ENCODE measurements around the gene OOEP. TPM values are rescaled to one million over a fixed set of nuclear protein-coding genes. Genes with fewer than 3 reads are reported as not detected.
"Not testable (repeated sequence)": the region's sequence is repeated elsewhere in the genome, so short reads cannot be mapped to it uniquely, and the experiment has no call there.

Gene OOEP
- total and polyA plus RNA-seq, 4 donors, result 0.11 TPM; not detected in 3

GRCh38 chr6:73391675-73392074 is 22.0 kb upstream of the OOEP start:
- H3K9me3 ChIP-seq (ENCODE audit: control insufficient read depth, insufficient read depth, low read length), result no peaks in the 10 kb centered on the region
- DNase-seq (ENCODE audit: low read depth in 4 of 6, low spot score in 6 of 6), result no peak
- no peaks in the 10 kb centered on the region for H3K36me3 ChIP-seq (ENCODE audit: control insufficient read depth, insufficient read depth, low read length)
- H3K4me1 ChIP-seq (ENCODE audit: control insufficient read depth, insufficient read depth, low read length), result peaks cover 14% of the 10 kb centered on the region
- no peak overlapping the region for H3K4me3 ChIP-seq (ENCODE audit: low read depth, low read length)
- no peak overlapping the region for H3K27ac ChIP-seq (ENCODE audit: low read depth, low read length)
- no CpG with 5 or more reads among the region's 2 CpGs for WGBS (ENCODE audit: insufficient coverage)
- peaks cover 3% of the 10 kb centered on the region for H3K27me3 ChIP-seq (ENCODE audit: control insufficient read depth, insufficient read depth, low read length)

GRCh38 chr6:73389854-73390253 is 20.2 kb upstream of the OOEP start:
- H3K27ac ChIP-seq (ENCODE audit: low read depth, low read length), result no peak overlapping the region
- WGBS (ENCODE audit: insufficient coverage), result 96% methylated on average over 7 of the region's 10 CpGs
- no peaks in the 10 kb centered on the region for H3K36me3 ChIP-seq (ENCODE audit: control insufficient read depth, insufficient read depth, low read length)

GRCh38 chr6:73388800-73389512 is 19.3 kb upstream of the OOEP start:
- Histone ChIP-seq H3K27ac (ENCODE audit: low read depth, low read length) (no peak overlapping the region), H3K36me3 (ENCODE audit: control insufficient read depth, insufficient read depth, low read length) (no peaks in the 10 kb centered on the region), H3K4me1 (ENCODE audit: control insufficient read depth, insufficient read depth, low read length) (peaks cover 9% of the 10 kb centered on the region), H3K4me3 (ENCODE audit: low read depth, low read length) (peak overlapping the region; percentile 56), H3K9me3 (ENCODE audit: control insufficient read depth, insufficient read depth, low read length) (no peaks in the 10 kb centered on the region), H3K27me3 (ENCODE audit: control insufficient read depth, insufficient read depth, low read length) (peaks cover 3% of the 10 kb centered on the region)
- peak in 4 of 6 donors; percentile 11 to 75 (median 47) for DNase-seq (ENCODE audit: low read depth in 4 of 6, low spot score in 6 of 6)
- 2% methylated on average over 30 of the region's 38 CpGs for WGBS (ENCODE audit: insufficient coverage)

More at GRCh38 chr6:73389854-73390253, 20.2 kb upstream of the OOEP start:
- DNase-seq (ENCODE audit: low read depth in 4 of 6, low spot score in 6 of 6), result no peak
- H3K9me3 ChIP-seq (ENCODE audit: control insufficient read depth, insufficient read depth, low read length), result no peaks in the 10 kb centered on the region
- peaks cover 3% of the 10 kb centered on the region for H3K27me3 ChIP-seq (ENCODE audit: control insufficient read depth, insufficient read depth, low read length)
- peaks cover 13% of the 10 kb centered on the region for H3K4me1 ChIP-seq (ENCODE audit: control insufficient read depth, insufficient read depth, low read length)
- H3K4me3 ChIP-seq (ENCODE audit: low read depth, low read length), result no peak overlapping the region

GRCh38 chr6:73388433-73388799 is 18.7 kb upstream of the OOEP start:
- 67% methylated on average over 1 of the region's 4 CpGs for WGBS (ENCODE audit: insufficient coverage)
- Histone ChIP-seq H3K9me3 (ENCODE audit: control insufficient read depth, insufficient read depth, low read length) (no peaks in the 10 kb centered on the region), H3K27me3 (ENCODE audit: control insufficient read depth, insufficient read depth, low read length) (peaks cover 3% of the 10 kb centered on the region), H3K36me3 (ENCODE audit: control insufficient read depth, insufficient read depth, low read length) (no peaks in the 10 kb centered on the region), H3K4me3 (ENCODE audit: low read depth, low read length) (peak overlapping the region; percentile 56), H3K27ac (ENCODE audit: low read depth, low read length) (no peak overlapping the region), H3K4me1 (ENCODE audit: control insufficient read depth, insufficient read depth, low read length) (peaks cover 9% of the 10 kb centered on the region)
- DNase-seq (ENCODE audit: low read depth in 4 of 6, low spot score in 6 of 6), result no peak

DNA sequence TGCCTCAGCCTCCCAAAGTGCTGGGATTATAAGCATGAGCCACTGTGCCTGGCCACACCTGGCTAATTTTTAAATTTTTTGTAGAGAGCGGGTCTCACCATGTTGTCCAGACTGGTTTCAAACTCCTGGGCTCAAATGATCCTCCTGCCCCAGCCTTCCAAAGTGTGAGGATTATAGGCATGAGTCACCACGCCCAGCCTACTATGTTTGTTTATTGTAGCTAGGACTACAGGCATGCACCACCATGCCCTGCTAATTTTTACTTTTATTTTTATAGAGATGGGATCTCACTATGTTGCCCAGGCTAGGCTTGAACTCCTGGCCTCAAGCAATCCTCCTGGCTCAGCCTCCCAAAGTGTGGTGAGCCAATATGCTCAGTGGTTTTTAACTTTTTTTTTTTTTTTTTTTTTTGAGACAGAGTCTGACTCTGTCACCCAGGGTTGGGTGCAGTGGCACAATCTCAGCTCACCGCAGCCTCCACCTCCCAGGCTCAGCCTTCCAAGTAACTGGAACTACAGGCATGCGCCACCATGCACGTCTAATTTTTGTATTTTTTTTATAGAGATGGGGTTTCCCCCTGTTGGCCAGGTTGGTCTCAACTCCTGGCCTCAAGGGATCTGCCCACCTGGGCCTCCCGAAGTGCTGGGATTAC is 12.9 kb upstream of the OOEP start:
- Histone ChIP-seq H3K9me3 (ENCODE audit: control insufficient read depth, insufficient read depth, low read length) (no peaks in the 10 kb centered on the region), H3K27me3 (ENCODE audit: control insufficient read depth, insufficient read depth, low read length) (no peaks in the 10 kb centered on the region), H3K27ac (ENCODE audit: low read depth, low read length) (no peak overlapping the region), H3K4me3 (ENCODE audit: low read depth, low read length) (no peak overlapping the region), H3K4me1 (ENCODE audit: control insufficient read depth, insufficient read depth, low read length) (no peaks in the 10 kb centered on the region), H3K36me3 (ENCODE audit: control insufficient read depth, insufficient read depth, low read length) (no peaks in the 10 kb centered on the region)
- WGBS (ENCODE audit: insufficient coverage), result 100% methylated on average over 2 of the region's 6 CpGs
- no peak for DNase-seq (ENCODE audit: low read depth in 4 of 6, low spot score in 6 of 6)

GRCh38 chr6:73381531-73381930 is 11.8 kb upstream of the OOEP start:
- WGBS (ENCODE audit: insufficient coverage), result 91% methylated on average over 9 of the region's 10 CpGs
- H3K27ac ChIP-seq (ENCODE audit: low read depth, low read length); H3K9me3 ChIP-seq (ENCODE audit: control insufficient read depth, insufficient read depth, low read length); H3K4me1 ChIP-seq (ENCODE audit: control insufficient read depth, insufficient read depth, low read length); H3K27me3 ChIP-seq (ENCODE audit: control insufficient read depth, insufficient read depth, low read length); H3K36me3 ChIP-seq (ENCODE audit: control insufficient read depth, insufficient read depth, low read length); DNase-seq (ENCODE audit: low read depth in 4 of 6, low spot score in 6 of 6); H3K4me3 ChIP-seq (ENCODE audit: low read depth, low read length): not testable (repeated sequence)

DNA sequence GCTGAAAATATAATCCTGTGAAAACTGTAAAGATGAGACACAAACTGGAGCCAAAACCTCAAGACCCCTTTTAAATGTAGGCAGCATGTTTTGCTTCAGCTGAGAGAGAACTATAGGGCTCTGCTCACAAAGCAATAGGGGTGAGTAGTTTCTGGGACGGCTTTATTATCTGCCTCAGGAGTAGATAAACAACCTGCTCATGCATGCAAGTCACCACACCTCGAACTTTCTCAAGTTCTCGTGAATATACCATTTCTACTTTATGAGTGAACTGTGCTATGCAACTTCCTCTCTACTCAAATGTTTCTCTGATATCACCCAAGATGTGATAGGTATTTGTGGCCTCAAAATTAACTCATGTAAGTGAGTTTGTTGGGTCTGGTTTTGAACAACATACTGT is 7.5 kb upstream of the OOEP start:
- no peaks in the 10 kb centered on the region for H3K9me3 ChIP-seq (ENCODE audit: control insufficient read depth, insufficient read depth, low read length)
- no peaks in the 10 kb centered on the region for H3K27me3 ChIP-seq (ENCODE audit: control insufficient read depth, insufficient read depth, low read length)
- no peak for DNase-seq (ENCODE audit: low read depth in 4 of 6, low spot score in 6 of 6)
- H3K4me1 ChIP-seq (ENCODE audit: control insufficient read depth, insufficient read depth, low read length), result no peaks in the 10 kb centered on the region
- H3K4me3 ChIP-seq (ENCODE audit: low read depth, low read length), result no peak overlapping the region
- H3K27ac ChIP-seq (ENCODE audit: low read depth, low read length), result no peak overlapping the region
- WGBS (ENCODE audit: insufficient coverage), result no CpG with 5 or more reads among the region's 3 CpGs
- no peaks in the 10 kb centered on the region for H3K36me3 ChIP-seq (ENCODE audit: control insufficient read depth, insufficient read depth, low read length)

GRCh38 chr6:73375216-73375615 is 5.5 kb upstream of the OOEP start:
- Histone ChIP-seq H3K9me3 (ENCODE audit: control insufficient read depth, insufficient read depth, low read length) (peaks cover 3% of the 10 kb centered on the region), H3K4me3 (ENCODE audit: low read depth, low read length) (no peak overlapping the region), H3K27ac (ENCODE audit: low read depth, low read length) (no peak overlapping the region), H3K36me3 (ENCODE audit: control insufficient read depth, insufficient read depth, low read length) (no peaks in the 10 kb centered on the region), H3K4me1 (ENCODE audit: control insufficient read depth, insufficient read depth, low read length) (no peaks in the 10 kb centered on the region), H3K27me3 (ENCODE audit: control insufficient read depth, insufficient read depth, low read length) (no peaks in the 10 kb centered on the region)
- WGBS (ENCODE audit: insufficient coverage), result 50% methylated on average over 1 of the region's 1 CpG
- no peak for DNase-seq (ENCODE audit: low read depth in 4 of 6, low spot score in 6 of 6)

DNA sequence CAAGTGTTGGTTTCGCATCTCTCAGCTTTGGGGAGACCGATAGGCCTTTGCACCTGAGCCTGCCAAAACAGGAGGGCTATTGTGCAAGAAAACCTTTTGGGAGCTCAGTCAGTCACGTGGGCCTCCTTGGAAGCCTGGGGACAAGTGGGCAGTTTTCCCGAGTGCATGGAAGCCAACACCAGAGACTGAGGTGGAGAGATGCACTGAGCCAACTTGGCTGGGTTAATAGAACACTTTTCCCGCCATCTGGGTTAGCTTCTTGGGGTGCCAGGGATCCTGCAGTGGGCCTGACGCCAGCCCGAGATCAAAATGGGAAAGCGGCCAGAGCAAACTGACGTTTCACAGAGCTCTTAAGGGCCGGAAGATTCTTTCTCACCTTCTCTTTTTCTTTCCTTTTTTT is 2.8 kb upstream of the OOEP start:
- Histone ChIP-seq H3K36me3 (ENCODE audit: control insufficient read depth, insufficient read depth, low read length) (no peaks in the 10 kb centered on the region), H3K4me3 (ENCODE audit: low read depth, low read length) (no peak overlapping the region), H3K9me3 (ENCODE audit: control insufficient read depth, insufficient read depth, low read length) (peaks cover 3% of the 10 kb centered on the region), H3K27me3 (ENCODE audit: control insufficient read depth, insufficient read depth, low read length) (no peaks in the 10 kb centered on the region), H3K4me1 (ENCODE audit: control insufficient read depth, insufficient read depth, low read length) (no peaks in the 10 kb centered on the region), H3K27ac (ENCODE audit: low read depth, low read length) (no peak overlapping the region)
- 74% methylated on average over 4 of the region's 10 CpGs for WGBS (ENCODE audit: insufficient coverage)
- peak in 1 of 6 donors; percentile 86 for DNase-seq (ENCODE audit: low read depth in 4 of 6, low spot score in 6 of 6)

DNA sequence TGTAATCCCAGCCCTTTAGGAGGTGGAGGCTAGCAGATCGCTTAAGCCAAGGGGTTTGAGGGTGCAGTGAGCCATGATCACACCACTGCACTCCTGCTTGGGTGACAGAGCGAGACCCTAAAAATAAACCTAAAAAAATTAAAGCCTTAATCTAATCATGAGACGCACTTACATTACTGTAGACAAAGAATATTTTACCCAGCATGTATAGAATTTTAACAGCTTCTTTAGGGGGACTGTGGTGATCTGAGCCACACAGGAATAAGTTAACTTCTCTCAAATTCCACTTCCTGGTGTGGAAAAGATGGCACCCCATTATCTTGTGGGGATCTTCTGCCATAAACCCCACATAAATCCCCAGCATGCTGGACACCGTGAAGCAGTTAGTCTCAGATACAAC is 2.3 kb upstream of the OOEP start:
- 100% methylated on average over 2 of the region's 4 CpGs for WGBS (ENCODE audit: insufficient coverage)
- Histone ChIP-seq H3K9me3 (ENCODE audit: control insufficient read depth, insufficient read depth, low read length) (peaks cover 3% of the 10 kb centered on the region), H3K4me3 (ENCODE audit: low read depth, low read length) (no peak overlapping the region), H3K36me3 (ENCODE audit: control insufficient read depth, insufficient read depth, low read length) (no peaks in the 10 kb centered on the region), H3K4me1 (ENCODE audit: control insufficient read depth, insufficient read depth, low read length) (no peaks in the 10 kb centered on the region), H3K27me3 (ENCODE audit: control insufficient read depth, insufficient read depth, low read length) (no peaks in the 10 kb centered on the region), H3K27ac (ENCODE audit: low read depth, low read length) (no peak overlapping the region)
- DNase-seq (ENCODE audit: low read depth in 4 of 6, low spot score in 6 of 6), result no peak
